ENCODE results near the gene TTBK2.

DNA sequence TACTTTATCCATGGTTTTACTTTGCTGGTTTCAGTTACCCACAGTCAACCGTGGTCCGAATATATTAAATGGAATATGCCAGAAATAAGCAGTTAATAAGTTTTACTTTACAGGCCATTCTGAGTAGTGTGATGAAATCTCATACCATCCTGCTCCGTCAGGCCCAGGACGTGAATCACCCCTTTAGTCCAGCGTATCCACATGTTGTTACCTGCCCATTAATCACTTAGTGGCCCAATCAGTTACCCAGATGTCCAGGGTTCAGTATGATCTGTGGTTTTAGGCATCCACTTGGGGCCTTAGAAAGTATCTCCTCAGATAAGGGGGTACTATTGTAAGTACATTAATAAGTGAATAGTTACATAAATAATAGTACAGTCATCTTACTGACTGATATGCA, 88.0 kb downstream of the TTBK2 start:
- TF ChIP-seq JUND (IDR thresholded peaks at IDR 0.05): peak; percentile 65
- TF ChIP-seq, protein P1, sequence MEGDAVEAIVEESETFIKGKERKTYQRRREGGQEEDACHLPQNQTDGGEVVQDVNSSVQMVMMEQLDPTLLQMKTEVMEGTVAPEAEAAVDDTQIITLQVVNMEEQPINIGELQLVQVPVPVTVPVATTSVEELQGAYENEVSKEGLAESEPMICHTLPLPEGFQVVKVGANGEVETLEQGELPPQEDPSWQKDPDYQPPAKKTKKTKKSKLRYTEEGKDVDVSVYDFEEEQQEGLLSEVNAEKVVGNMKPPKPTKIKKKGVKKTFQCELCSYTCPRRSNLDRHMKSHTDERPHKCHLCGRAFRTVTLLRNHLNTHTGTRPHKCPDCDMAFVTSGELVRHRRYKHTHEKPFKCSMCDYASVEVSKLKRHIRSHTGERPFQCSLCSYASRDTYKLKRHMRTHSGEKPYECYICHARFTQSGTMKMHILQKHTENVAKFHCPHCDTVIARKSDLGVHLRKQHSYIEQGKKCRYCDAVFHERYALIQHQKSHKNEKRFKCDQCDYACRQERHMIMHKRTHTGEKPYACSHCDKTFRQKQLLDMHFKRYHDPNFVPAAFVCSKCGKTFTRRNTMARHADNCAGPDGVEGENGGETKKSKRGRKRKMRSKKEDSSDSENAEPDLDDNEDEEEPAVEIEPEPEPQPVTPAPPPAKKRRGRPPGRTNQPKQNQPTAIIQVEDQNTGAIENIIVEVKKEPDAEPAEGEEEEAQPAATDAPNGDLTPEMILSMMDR (IDR thresholded peaks at IDR 0.05 in 2 of 3, conservative IDR thresholded peaks at IDR 0.05 in 1 of 3; ENCODE audit: borderline replicate concordance in 1 of 3, insufficient read depth in 1 of 3, low read depth in 2 of 3, low read length in 2 of 3): no peak
- no peak for TF ChIP-seq SIN3A (IDR thresholded peaks at IDR 0.05; ENCODE audit: low read depth)
- no peak for TF ChIP-seq POLR2A (IDR thresholded peaks at IDR 0.05; ENCODE audit: borderline replicate concordance, extremely low read depth, insufficient read depth, insufficient read length)
- TF ChIP-seq POLR2AphosphoS5 (IDR thresholded peaks at IDR 0.05; ENCODE audit: low read depth, low read length): 0 out of 2 replicates have a peak, but pooled peaks have one; percentile 14
- TF ChIP-seq ZNF274 (IDR thresholded peaks at IDR 0.05; ENCODE audit: low read depth, low read length): no peak
- TF ChIP-seq, protein P2, sequence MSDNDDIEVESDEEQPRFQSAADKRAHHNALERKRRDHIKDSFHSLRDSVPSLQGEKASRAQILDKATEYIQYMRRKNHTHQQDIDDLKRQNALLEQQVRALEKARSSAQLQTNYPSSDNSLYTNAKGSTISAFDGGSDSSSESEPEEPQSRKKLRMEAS (IDR thresholded peaks at IDR 0.05): 0 out of 2 replicates have a peak, but pooled peaks have one; percentile 31
- TF ChIP-seq CEBPB (IDR thresholded peaks at IDR 0.05; ENCODE audit: low read depth): peak; percentile 89
- TF ChIP-seq EZH2 (IDR thresholded peaks at IDR 0.05): no peak
